ENCODE results near the gene THNSL1.

DNA sequence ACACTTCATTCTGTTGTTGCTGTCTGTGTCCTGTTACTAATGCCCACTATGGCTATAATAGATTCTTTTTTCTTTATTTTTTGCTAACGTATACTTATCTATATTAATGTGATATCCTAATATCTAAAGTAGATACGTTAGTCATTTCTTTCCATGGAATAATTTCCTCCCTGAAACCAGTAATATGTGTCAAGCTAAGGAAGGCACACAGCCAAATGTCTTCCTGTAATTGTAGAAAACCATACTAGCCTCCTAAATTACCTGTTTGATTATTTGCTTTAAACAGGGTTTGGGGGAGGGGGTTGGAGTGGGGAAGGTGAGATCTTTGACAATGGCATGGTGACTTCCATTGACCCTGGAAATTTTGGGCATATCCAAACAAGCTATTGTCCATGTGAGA, 56.4 kb downstream of the THNSL1 start:
- TF ChIP-seq, protein P1, sequence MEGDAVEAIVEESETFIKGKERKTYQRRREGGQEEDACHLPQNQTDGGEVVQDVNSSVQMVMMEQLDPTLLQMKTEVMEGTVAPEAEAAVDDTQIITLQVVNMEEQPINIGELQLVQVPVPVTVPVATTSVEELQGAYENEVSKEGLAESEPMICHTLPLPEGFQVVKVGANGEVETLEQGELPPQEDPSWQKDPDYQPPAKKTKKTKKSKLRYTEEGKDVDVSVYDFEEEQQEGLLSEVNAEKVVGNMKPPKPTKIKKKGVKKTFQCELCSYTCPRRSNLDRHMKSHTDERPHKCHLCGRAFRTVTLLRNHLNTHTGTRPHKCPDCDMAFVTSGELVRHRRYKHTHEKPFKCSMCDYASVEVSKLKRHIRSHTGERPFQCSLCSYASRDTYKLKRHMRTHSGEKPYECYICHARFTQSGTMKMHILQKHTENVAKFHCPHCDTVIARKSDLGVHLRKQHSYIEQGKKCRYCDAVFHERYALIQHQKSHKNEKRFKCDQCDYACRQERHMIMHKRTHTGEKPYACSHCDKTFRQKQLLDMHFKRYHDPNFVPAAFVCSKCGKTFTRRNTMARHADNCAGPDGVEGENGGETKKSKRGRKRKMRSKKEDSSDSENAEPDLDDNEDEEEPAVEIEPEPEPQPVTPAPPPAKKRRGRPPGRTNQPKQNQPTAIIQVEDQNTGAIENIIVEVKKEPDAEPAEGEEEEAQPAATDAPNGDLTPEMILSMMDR (IDR thresholded peaks at IDR 0.05): no peak
- TF ChIP-seq EP300 (IDR thresholded peaks at IDR 0.05): no peak
- TF ChIP-seq POLR2A (IDR thresholded peaks at IDR 0.05): no peak
